Esophagus muscularis mucosa (tissue), 4 donors: ENCODE results near the gene SH3D19. TPM values are rescaled to one million over a fixed set of nuclear protein-coding genes. Genes with fewer than 3 reads are reported as not detected.

Experiments used
- DNase-seq: peaks from one replicate; pipeline ENCODE4 v3.0.0-alpha.2; 2017; ENCODE audit errors: extremely low spot score
- H3K27ac ChIP-seq, 4 donors: fragments of 200-600 bp; sonication (generic); replicated peaks in 1 of 4; 1 replicate in 3 of 4; 2 replicates in 1 of 4; pipeline ENCODE4 v1.5.1; 2016 to 2019; ENCODE audit warnings: mild to moderate bottlenecking in 1 of 4
- H3K27me3 ChIP-seq, 4 donors: fragments of 200-600 bp; sonication (generic); one replicate each; pipeline versions ENCODE4 v1.5.1 to v1.6.0; 2016 to 2019
- H3K36me3 ChIP-seq, 4 donors: fragments of 200-600 bp; sonication (generic); one replicate each; pipeline ENCODE4 v1.5.1; 2016 to 2019
- H3K4me1 ChIP-seq, 4 donors: fragments of 200-600 bp; sonication (generic); one replicate each; pipeline ENCODE4 v1.5.1; 2016 to 2019
- H3K4me3 ChIP-seq, 4 donors: fragments of 200-600 bp; sonication (generic); 1 replicate in 2 of 4; 2 replicates in 2 of 4; pipeline ENCODE4 v1.5.1; 2016 to 2019; ENCODE audit warnings: mild to moderate bottlenecking in 4 of 4, moderate library complexity in 1 of 4
- H3K9me3 ChIP-seq, 4 donors: fragments of 200-600 bp; sonication (generic); 1 replicate in 3 of 4; 2 replicates in 1 of 4; pipeline ENCODE4 v1.5.1; 2016 to 2019
- CTCF ChIP-seq, 3 experiments: fragments of 200-600 bp in 2 of 3; fragments of 450-650 bp in 1 of 3; sonication (generic) in 2 of 3; IDR thresholded peaks; one replicate each; pipeline ENCODE4 v1.5.1; 2017 to 2019; ENCODE audit warnings: antibody characterized with exemption in 3 of 3, mild to moderate bottlenecking in 2 of 3, moderate library complexity in 1 of 3
- EP300 ChIP-seq: sonication (generic); formaldehyde crosslinking; IDR thresholded peaks from one replicate; pipeline ENCODE4 v1.6.1; 2017; ENCODE audit warnings: antibody characterized with exemption
- POLR2A ChIP-seq: fragments of 450-650 bp; IDR thresholded peaks from one replicate; pipeline ENCODE4 v1.6.1; 2017; ENCODE audit warnings: antibody characterized with exemption, moderate library complexity, mild to moderate bottlenecking, low read depth
- POLR2AphosphoS5 ChIP-seq, 2 donors: sonication (generic); formaldehyde crosslinking; IDR thresholded peaks; one replicate each; pipeline ENCODE4 v1.6.1; 2017; ENCODE audit warnings: antibody characterized with exemption in 2 of 2
- WGBS: methylation state at CpG from one replicate; pipeline ENCODE4 v1.1.5; 2018; 5-methylcytosine and 5-hydroxymethylcytosine counted together
- intact Hi-C: fragments of 100-400 bp; cut with DNase I; formaldehyde crosslinking; loops from one replicate; pipeline ENCODE4 v1.15.1; 2023
- total RNA-seq, 4 donors: library from RNA; depleted of rRNA; stranded (reverse); fragments of >200 nt; gene quantifications; one replicate each; pipeline versions ENCODE4 v1.1.0 to v1.2.1, GENCODE V29; 2016

Gene SH3D19
- total RNA-seq, 4 donors from 2014 or later = 115 to 186 (median 177) TPM

- Histone ChIP-seq H3K27ac (peak overlapping the region in 1 of 4 donors; percentile 10), H3K4me1 (peaks cover 66 to 99% (median 88%) of the 10 kb centered on the region in 4 donors), H3K4me3 (no peak overlapping the region), H3K9me3 (no peaks in the 10 kb centered on the region), H3K27me3 (no peaks in the 10 kb centered on the region), H3K36me3 (no peaks in the 10 kb centered on the region)
- intact Hi-C loops = no loop called here
- DNase-seq = peak; percentile 1
- WGBS = 88% methylated on average over 1 of the region's 1 CpG
- TF ChIP-seq EP300 (no peak), POLR2A (no peak), POLR2AphosphoS5 (IDR thresholded peaks at IDR 0.05) (no peak), CTCF (IDR thresholded peaks at IDR 0.05) (no peak)
Observed at GRCh38 chr4:151318307-151319006, 6.9 kb downstream of the SH3D19 start.

DNA sequence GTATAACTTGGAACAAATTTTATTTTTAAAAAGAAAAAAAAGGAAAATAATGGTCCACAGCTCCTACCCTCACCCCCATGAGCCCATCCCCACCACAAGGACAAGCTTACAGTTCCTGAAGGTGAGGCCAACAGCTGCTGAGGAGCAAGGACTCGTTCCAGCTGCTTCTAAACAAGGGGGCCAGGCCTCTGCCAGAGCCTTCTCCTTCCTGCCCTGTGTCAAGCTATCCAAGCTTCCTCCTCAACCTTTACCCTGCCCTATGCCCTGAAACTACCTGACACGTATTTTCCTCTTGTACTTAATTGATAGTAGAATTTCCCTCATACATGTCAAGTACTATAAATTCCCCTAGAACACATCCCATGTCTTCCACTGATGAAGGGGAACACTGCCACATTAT lies 8.8 kb downstream of the SH3D19 start:
- TF ChIP-seq POLR2A = no peak
- TF ChIP-seq EP300 = no peak
- no peak for TF ChIP-seq CTCF (IDR thresholded peaks at IDR 0.05)
- TF ChIP-seq POLR2AphosphoS5 (IDR thresholded peaks at IDR 0.05) = no peak
- intact Hi-C loops = no loop called here
- WGBS = 36% methylated on average over 2 of the region's 2 CpGs

DNA sequence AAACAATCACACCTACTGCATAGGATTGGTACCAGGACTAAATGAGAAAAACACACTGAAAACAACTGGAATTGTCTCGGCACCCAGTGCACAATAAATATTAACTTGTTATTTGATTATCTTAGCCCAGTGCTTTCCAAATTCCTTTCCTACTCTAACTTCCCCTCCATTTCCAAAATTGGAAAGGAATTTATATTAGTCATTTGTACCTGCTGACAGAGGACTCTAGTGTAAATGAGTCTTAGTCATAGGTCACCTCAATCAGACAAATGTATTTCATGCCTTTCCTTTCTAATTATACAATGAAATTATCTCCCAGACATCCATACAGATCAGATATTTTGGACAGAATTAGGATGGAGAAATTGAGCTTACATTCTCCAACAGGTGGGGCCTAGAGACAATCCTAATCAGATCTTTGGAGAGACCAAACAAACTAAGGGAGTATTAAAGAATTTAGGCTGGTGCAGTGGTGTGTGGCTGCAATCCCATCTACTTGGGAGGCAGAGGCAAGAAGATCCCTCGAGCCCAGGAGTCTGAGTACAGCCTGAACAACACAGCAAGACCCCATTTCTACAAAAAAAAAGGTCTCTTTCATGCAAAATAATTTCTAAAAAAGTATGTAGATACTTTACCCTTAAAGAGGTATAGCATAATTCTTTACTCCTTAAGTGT lies 10.1 kb downstream of the SH3D19 start:
- 33% methylated on average over 2 of the region's 2 CpGs for WGBS
- TF ChIP-seq CTCF (IDR thresholded peaks at IDR 0.05) = no peak
- peak in 1 of 2 donors; percentile 56 for TF ChIP-seq POLR2AphosphoS5 (IDR thresholded peaks at IDR 0.05)
- TF ChIP-seq POLR2A = no peak
- TF ChIP-seq EP300 = no peak
- no peaks in the 10 kb centered on the region for H3K27me3 ChIP-seq
- no peak for DNase-seq
- intact Hi-C loops = no loop called here
- H3K36me3 ChIP-seq = no peaks in the 10 kb centered on the region
- H3K27ac ChIP-seq = peak overlapping the region; percentile 72 to 78 (median 76)
- H3K9me3 ChIP-seq = no peaks in the 10 kb centered on the region
- H3K4me3 ChIP-seq = no peak overlapping the region
- H3K4me1 ChIP-seq = peaks cover 60 to 84% (median 67%) of the 10 kb centered on the region in 4 donors

More for the DNA sequence above, 8.8 kb downstream of the SH3D19 start:
- no peak overlapping the region for H3K4me3 ChIP-seq
- H3K36me3 ChIP-seq = no peaks in the 10 kb centered on the region
- DNase-seq = peak; percentile 45
- H3K27ac ChIP-seq = peak overlapping the region in 2 of 4 donors; percentile 13 to 75
- H3K27me3 ChIP-seq = no peaks in the 10 kb centered on the region
- peaks cover 64 to 93% (median 74%) of the 10 kb centered on the region in 4 donors for H3K4me1 ChIP-seq
- no peaks in the 10 kb centered on the region for H3K9me3 ChIP-seq

DNA sequence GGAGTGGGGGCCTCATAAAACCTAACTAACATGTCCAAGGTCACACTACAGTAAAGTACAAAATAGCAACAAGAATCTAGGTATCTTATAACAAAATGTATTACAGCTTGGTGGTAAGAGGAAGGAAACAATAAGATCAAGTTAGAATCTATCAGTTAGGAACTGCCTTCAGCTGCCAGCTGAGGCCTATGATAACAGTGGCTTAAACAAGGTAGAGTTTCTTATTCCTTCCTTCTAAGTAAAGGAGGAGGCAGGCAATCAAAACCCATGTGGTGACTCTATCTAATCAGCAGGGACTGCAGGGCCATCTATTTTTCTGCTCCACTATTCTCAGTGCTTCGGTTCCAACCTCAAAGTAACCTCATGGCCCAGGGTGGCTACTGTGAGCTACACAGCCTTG lies 10.9 kb downstream of the SH3D19 start:
- TF ChIP-seq CTCF (IDR thresholded peaks at IDR 0.05) (no peak), POLR2A (no peak), POLR2AphosphoS5 (IDR thresholded peaks at IDR 0.05) (no peak), EP300 (no peak)
- H3K4me1 ChIP-seq = peaks cover 60 to 82% (median 68%) of the 10 kb centered on the region in 4 donors
- peak overlapping the region; percentile 72 to 78 (median 76) for H3K27ac ChIP-seq
- H3K36me3 ChIP-seq = no peaks in the 10 kb centered on the region
- DNase-seq = peak; percentile 42
- WGBS = 94% methylated on average over 1 of the region's 1 CpG
- intact Hi-C loops = no loop called here
- H3K4me3 ChIP-seq = no peak overlapping the region
- no peaks in the 10 kb centered on the region for H3K9me3 ChIP-seq
- H3K27me3 ChIP-seq = no peaks in the 10 kb centered on the region
